ENCODE results near the gene ZNF577.

Gene ZNF577

GRCh38 chr19:51861870-51862622 is 25.7 kb downstream of the ZNF577 start:
- no peak for DNase-seq (ENCODE audit: low read depth)

- DNase-seq (ENCODE audit: low read depth) = no peak
Measured at GRCh38 chr19:51837145-51837544, 50.6 kb downstream of the ZNF577 start.

- peak; percentile 11 for DNase-seq (ENCODE audit: low read depth)
Measured at GRCh38 chr19:51830274-51830673, 57.5 kb downstream of the ZNF577 start.

- no peak for DNase-seq (ENCODE audit: low read depth)
Measured at GRCh38 chr19:51824281-51825005, 63.3 kb downstream of the ZNF577 start.

GRCh38 chr19:51822946-51823345 is 64.8 kb downstream of the ZNF577 start:
- DNase-seq (ENCODE audit: low read depth) = no peak

- DNase-seq (ENCODE audit: low read depth) = peak; percentile 20
Measured at GRCh38 chr19:51822325-51822724, 65.4 kb downstream of the ZNF577 start.

- no peak for DNase-seq (ENCODE audit: low read depth)
Measured at GRCh38 chr19:51821921-51822320, 65.8 kb downstream of the ZNF577 start.

GRCh38 chr19:51821456-51821855 is 66.3 kb downstream of the ZNF577 start:
- DNase-seq (ENCODE audit: low read depth) = no peak
